ENCODE measurements around the gene TRIM71. TPM values are rescaled to one million over a fixed set of nuclear protein-coding genes. Genes with fewer than 3 reads are reported as not detected.

TRIM71 gene
- polyA plus RNA-seq, 3 donors: 0.02 to 0.33 (median 0.06) TPM

DNA sequence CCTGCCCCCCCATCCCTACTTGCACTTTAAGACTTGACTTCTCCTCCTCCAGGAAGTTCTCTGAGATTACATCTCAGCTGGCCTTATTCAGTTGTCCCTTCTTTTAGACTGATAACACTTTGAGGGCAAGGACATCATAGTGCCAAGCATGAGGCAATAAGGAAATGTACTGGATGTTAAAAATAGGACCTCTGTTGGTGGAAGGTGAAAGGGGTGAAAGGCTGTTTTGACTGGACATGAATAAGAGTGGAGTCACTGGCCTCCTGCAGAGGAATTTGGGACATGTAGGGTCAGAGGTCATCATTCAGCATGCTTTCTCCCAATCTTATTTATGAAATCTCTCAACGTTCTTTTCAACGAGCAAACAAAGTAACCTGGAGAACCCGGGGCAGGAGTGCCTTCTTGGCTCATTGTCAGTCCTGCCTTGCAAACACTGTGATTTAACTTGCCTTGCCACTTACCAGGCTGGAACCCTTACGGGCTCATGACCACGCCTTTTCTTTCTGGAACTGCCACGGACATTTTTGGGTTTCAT, 38.6 kb downstream of the TRIM71 start:
- no peaks in the 10 kb centered on the region for H3K9me3 ChIP-seq (replicated peaks in 1 of 2; ENCODE audit: control insufficient read depth in 1 of 2, insufficient read depth in 1 of 2, low read length in 2 of 2)
- H4K20me1 ChIP-seq (ENCODE audit: insufficient read depth, low read length): no peaks in the 10 kb centered on the region
- Mint-ChIP-seq H3K9me3 (peaks cover 0 to 2% (median 0%) of the 10 kb centered on the region in 7 donors), H3K4me3 (no peak overlapping the region), H3K4me1 (peaks cover 34% of the 10 kb centered on the region), H3K27ac (no peak overlapping the region), H3K27me3 (ENCODE audit: low read depth in 3 of 3) (peaks cover 0 to 2% (median under 1%) of the 10 kb centered on the region in 3 donors), H3K36me3 (no peaks in the 10 kb centered on the region)
- H3K27me3 ChIP-seq (ENCODE audit: control insufficient read depth in 2 of 2, insufficient read depth in 2 of 2, low read length in 2 of 2): no peaks in the 10 kb centered on the region
- DNase-seq: no peak
- H3K4me1 ChIP-seq (ENCODE audit: control insufficient read depth in 1 of 2, insufficient read depth in 2 of 2, low read length in 2 of 2): peaks cover 13 to 24% of the 10 kb centered on the region in 2 donors
- no peak overlapping the region for H2AFZ ChIP-seq (ENCODE audit: insufficient read depth, low read depth, low read length, poor library complexity, severe bottlenecking)
- H3K4me3 ChIP-seq (replicated peaks in 1 of 3; ENCODE audit: low read depth in 2 of 3, low read length in 3 of 3): no peak overlapping the region
- no peak for TF ChIP-seq CTCF (IDR thresholded peaks at IDR 0.05)
- intact Hi-C loops (cut with micrococcal nuclease): no loop called here
- WGBS (ENCODE audit: insufficient coverage): 90% methylated on average over 6 of the region's 6 CpGs
- H3K4me2 ChIP-seq (replicated peaks; ENCODE audit: extremely low read depth, low read length, poor library complexity, severe bottlenecking): no peak overlapping the region
- H3K79me2 ChIP-seq (ENCODE audit: insufficient read depth, low read length): peaks cover 13% of the 10 kb centered on the region
- H3K9ac ChIP-seq (ENCODE audit: insufficient read depth, low read length, poor library complexity, severe bottlenecking): no peak overlapping the region
- no peaks in the 10 kb centered on the region for H3K36me3 ChIP-seq (replicated peaks in 1 of 2; ENCODE audit: control insufficient read depth in 1 of 2, insufficient read depth in 2 of 2, low read length in 2 of 2)
- no peak overlapping the region for H3K27ac ChIP-seq (ENCODE audit: low read depth in 1 of 2, low read length in 2 of 2)

DNA sequence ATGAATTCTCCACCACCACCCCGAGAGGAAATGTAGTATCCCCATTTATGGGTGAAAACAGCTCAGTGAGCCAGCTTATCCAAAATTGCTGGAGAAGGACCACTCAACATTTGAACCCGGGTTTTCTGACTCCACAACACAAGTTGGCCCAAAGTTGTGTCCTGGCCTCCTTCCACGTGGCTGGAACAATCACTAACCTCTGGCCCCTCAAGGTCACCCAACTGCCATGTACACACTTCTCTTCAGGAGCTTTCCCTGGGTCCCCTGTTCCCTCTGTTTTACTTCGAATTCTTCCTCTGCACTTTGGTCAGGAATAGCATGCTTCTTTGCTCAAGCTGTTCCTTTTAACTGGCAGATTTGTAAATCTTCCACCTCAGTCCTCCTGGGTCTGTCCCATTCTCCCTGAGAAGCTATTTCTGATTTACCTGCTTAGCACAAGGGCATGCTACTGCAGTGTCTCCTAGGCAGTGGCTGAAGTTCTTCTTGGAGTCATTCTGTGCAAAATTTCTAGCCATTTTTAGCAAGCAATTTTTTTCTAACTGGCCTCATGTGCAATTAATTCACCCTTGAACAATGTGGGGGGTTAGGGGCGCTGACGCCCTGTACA, 39.2 kb downstream of the TRIM71 start:
- Histone ChIP-seq H3K4me2 (replicated peaks; ENCODE audit: extremely low read depth, low read length, poor library complexity, severe bottlenecking) (no peak overlapping the region), H3K36me3 (replicated peaks in 1 of 2; ENCODE audit: control insufficient read depth in 1 of 2, insufficient read depth in 2 of 2, low read length in 2 of 2) (no peaks in the 10 kb centered on the region), H3K27me3 (ENCODE audit: control insufficient read depth in 2 of 2, insufficient read depth in 2 of 2, low read length in 2 of 2) (no peaks in the 10 kb centered on the region), H3K79me2 (ENCODE audit: insufficient read depth, low read length) (peaks cover 10% of the 10 kb centered on the region), H3K9me3 (replicated peaks in 1 of 2; ENCODE audit: control insufficient read depth in 1 of 2, insufficient read depth in 1 of 2, low read length in 2 of 2) (no peaks in the 10 kb centered on the region), H3K9ac (ENCODE audit: insufficient read depth, low read length, poor library complexity, severe bottlenecking) (no peak overlapping the region), H3K27ac (ENCODE audit: low read depth in 1 of 2, low read length in 2 of 2) (no peak overlapping the region), H4K20me1 (ENCODE audit: insufficient read depth, low read length) (no peaks in the 10 kb centered on the region), H2AFZ (ENCODE audit: insufficient read depth, low read depth, low read length, poor library complexity, severe bottlenecking) (no peak overlapping the region), H3K4me1 (ENCODE audit: control insufficient read depth in 1 of 2, insufficient read depth in 2 of 2, low read length in 2 of 2) (peaks cover 13 to 24% of the 10 kb centered on the region in 2 donors), H3K4me3 (replicated peaks in 1 of 3; ENCODE audit: low read depth in 2 of 3, low read length in 3 of 3) (no peak overlapping the region)
- intact Hi-C loops (cut with micrococcal nuclease): no loop called here
- Mint-ChIP-seq H3K4me1 (peaks cover 34% of the 10 kb centered on the region), H3K9me3 (peaks cover 0 to 2% (median 0%) of the 10 kb centered on the region in 7 donors), H3K4me3 (no peak overlapping the region), H3K27ac (no peak overlapping the region), H3K27me3 (ENCODE audit: low read depth in 3 of 3) (peaks cover 0 to 2% (median 0%) of the 10 kb centered on the region in 3 donors), H3K36me3 (no peaks in the 10 kb centered on the region)
- no peak for TF ChIP-seq CTCF (IDR thresholded peaks at IDR 0.05)
- DNase-seq: no peak
- WGBS (ENCODE audit: insufficient coverage): 96% methylated on average over 3 of the region's 6 CpGs

Measured in CD14-positive monocyte (primary cell).